Stimulated activated CD4-positive, alpha-beta T cell treated with anti-CD3 and anti-CD28 coated beads, Interleukin-1b, Interleukin-23, amount 100 ng/mL, for 1 hour (primary cell): ENCODE data around the gene VWA5B1.

Experiments used
- DNase-seq, 2 donors: peaks; one replicate each; pipeline ENCODE4 v3.0.0-alpha.2; 2020; ENCODE audit warnings: low read depth in 2 of 2

VWA5B1 gene

GRCh38 chr1:20347699-20348098 is 57.0 kb downstream of the VWA5B1 start:
- DNase-seq: no peak

GRCh38 chr1:20348326-20348915 is 57.7 kb downstream of the VWA5B1 start:
- DNase-seq: no peak

- DNase-seq: no peak
Measured at GRCh38 chr1:20349561-20349960, 58.9 kb downstream of the VWA5B1 start.

GRCh38 chr1:20349971-20350370 is 59.3 kb downstream of the VWA5B1 start:
- no peak for DNase-seq

- DNase-seq: no peak
Measured at GRCh38 chr1:20350421-20350820, 59.7 kb downstream of the VWA5B1 start.

- no peak for DNase-seq
Measured at GRCh38 chr1:20351911-20352701, 61.4 kb downstream of the VWA5B1 start.

GRCh38 chr1:20353836-20354235 is 63.2 kb downstream of the VWA5B1 start:
- no peak for DNase-seq

GRCh38 chr1:20354610-20355009 is 63.9 kb downstream of the VWA5B1 start:
- DNase-seq: no peak

GRCh38 chr1:20355101-20355827 is 64.6 kb downstream of the VWA5B1 start:
- no peak for DNase-seq

- no peak for DNase-seq
Measured at GRCh38 chr1:20355828-20356735, 65.4 kb downstream of the VWA5B1 start.

GRCh38 chr1:20356850-20357459 is 66.3 kb downstream of the VWA5B1 start:
- DNase-seq: no peak

GRCh38 chr1:20357796-20358195 is 67.1 kb downstream of the VWA5B1 start:
- no peak for DNase-seq

- DNase-seq: no peak
Measured at GRCh38 chr1:20358761-20359263, 68.1 kb downstream of the VWA5B1 start.

- no peak for DNase-seq
Measured at GRCh38 chr1:20359451-20360330, 69.0 kb downstream of the VWA5B1 start.

GRCh38 chr1:20361401-20361800 is 70.7 kb downstream of the VWA5B1 start:
- no peak for DNase-seq

- no peak for DNase-seq
Measured at GRCh38 chr1:20361805-20362381, 71.2 kb downstream of the VWA5B1 start.

GRCh38 chr1:20362856-20363255 is 72.2 kb downstream of the VWA5B1 start:
- no peak for DNase-seq

GRCh38 chr1:20365421-20366055 is 74.9 kb downstream of the VWA5B1 start:
- DNase-seq: no peak

GRCh38 chr1:20366056-20366462 is 75.4 kb downstream of the VWA5B1 start:
- no peak for DNase-seq
